HG02981 (cell line): ENCODE measurements around the gene RBM4B.

Source experiments
- ATAC-seq: cut with Tn5 transposase; IDR thresholded peaks from one replicate; pipeline ENCODE4 v1.9.1; 2021; ENCODE audit warnings: mild to moderate bottlenecking, moderate library complexity; ENCODE audit not compliant: unreplicated experiment

The RBM4B gene

DNA sequence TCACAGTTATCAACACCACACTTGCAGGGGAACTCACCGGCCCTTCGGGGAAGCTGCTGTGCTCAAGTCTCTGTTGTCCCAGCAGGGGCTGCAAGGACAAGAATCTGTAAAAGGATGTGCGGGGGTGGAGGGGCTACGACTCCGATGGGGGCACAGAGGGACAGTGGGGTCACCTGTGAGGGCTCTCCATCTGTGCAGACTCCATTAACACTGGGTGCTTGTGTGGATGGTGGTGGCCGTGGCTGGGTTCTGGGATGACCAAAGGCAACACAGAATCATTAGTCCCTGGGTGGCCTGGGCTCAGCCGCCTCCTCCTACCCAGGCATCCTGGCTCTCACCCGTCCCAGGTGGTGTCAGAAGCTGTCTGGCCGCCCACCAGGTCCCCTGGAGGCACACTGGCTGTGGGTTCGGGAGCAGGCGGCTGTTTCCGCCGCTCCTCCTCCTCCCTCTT, 10.2 kb upstream of the RBM4B start:
- no peak for ATAC-seq

DNA sequence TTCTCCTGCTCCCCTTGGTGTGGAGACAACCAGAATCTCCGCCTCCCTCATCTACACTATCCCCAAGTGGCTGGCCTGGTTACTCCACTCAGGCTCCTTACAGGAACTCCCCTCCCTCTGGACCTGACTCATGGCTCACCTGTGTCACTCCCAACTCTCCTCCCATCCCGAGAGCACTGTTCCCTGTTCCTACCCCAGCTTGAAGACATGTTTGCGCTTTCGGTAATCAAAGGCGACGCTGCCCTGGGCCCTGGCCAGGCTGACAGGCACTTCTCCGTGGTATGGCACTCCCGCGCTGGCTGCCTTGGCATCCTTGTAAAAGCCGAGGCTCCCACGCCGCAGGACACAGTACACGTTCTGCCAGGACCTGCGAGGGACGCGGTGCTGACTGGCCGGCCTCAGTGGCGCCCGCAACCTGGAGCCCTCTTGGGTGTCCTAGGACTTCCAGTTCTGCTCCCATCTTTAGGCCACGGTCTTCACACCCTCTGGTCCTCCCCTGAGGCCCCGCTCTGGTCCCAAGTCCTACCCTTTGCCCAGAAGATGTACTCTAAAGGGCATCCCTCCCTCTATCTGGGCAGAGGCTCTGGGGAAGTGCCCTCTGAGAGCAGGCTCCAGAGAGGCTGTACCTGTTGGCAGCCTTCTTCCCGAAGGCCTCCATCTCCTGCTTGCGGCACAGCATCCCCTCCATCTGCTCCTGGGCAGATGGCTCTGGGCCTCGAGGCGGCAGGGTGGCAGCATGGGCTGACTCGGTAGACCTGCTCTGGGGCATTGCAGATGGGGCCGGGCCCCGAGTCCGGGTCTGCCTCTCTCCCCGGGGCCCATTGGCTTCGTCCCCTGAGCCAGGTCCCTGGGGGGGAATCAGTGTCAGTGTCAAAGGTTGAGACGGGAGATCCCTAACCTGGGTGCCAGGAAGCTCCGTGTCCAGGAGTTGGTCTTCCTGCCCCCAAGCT, 9.4 kb upstream of the RBM4B start:
- no peak for ATAC-seq

DNA sequence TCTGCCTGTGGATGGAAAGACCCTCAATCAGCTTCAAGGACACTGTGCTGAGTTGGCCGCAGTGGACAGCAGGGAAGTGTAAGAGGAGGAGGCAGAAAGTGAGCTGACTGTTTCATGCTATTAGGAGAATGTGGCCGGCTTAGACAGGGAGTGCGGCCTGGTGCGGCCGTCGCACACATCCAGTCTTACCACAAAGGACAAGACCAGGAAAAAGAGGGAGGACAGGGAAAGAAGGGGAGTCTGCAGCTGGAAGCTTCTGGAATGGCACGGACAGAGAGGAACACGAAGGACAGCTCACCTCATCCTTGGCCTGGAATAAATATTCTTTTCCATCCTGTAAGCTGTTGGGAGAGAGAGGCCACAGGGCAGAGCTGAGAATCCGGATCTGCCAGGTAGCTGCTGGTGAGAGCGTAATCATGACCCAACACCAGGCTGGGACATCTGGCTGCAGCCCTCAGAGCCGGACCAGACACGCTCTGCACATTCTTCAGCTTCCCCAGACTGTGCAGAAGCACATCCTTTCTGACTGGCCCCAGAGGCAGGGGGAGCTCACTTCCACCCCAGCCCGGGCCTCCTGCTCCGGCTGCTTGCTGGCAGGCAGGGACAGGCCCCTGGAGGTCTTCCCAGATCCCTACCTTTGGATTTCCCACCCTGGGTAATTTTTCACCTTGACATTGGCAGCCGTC, 8.6 kb upstream of the RBM4B start:
- no peak for ATAC-seq

DNA sequence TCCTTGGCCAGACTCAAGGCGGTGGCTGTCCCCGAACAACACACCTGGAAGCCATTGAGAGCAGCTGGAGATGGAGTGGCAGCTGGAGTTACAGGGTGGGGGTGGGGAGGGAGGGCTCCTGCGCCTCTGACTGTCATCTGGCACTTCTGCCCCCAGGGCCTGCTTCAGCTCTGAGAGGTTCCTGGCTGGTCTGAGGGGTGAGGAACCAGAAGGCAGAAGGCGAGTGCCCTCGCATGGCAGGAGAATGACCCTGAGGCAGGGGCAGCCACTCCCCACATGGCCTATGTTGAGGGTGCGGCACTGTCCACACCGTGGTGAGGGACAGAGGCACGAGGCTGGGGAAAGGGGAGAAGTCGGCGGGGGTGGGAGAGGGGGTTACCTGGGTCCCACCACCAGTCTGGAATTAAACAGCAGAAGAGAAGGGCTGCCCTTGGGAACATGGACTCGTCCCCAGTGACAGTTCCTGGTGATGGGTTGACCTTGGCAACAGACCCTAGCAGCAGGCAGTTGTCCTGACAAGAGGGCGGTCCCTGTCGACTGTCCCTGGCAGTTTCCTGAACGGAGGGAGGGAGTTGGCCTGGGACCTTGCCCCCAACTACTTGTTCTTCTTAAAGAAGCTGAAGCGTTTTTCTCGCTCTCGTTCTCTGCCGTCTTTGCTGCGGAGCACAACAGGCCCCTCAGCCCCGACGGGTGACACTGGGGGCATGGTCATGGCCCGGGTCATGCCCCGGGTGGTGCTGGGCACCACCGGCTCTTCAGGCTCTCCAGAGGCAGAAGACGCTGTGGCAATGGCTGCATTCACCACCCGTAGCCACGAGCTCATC, 7.8 kb upstream of the RBM4B start:
- ATAC-seq = no peak

DNA sequence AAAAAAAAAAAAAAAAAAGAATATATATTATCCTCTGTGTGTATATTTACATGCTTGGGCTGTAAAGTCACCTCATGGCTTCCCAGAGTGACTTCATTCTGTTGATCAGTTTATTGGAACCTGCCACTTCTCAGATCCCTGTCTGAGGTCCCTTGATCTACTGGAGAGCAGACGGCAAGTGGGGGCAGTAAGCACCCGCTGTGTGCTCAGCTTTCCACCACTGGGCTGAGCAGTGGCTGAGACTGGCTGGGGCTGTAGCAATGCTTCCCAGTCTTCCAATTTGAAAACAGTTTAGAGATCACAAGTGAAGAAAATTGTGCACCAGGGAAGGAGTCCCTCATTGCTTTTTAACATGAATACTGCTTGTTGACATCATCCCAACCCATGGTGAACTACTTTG, 6.9 kb upstream of the RBM4B start:
- no peak for ATAC-seq

DNA sequence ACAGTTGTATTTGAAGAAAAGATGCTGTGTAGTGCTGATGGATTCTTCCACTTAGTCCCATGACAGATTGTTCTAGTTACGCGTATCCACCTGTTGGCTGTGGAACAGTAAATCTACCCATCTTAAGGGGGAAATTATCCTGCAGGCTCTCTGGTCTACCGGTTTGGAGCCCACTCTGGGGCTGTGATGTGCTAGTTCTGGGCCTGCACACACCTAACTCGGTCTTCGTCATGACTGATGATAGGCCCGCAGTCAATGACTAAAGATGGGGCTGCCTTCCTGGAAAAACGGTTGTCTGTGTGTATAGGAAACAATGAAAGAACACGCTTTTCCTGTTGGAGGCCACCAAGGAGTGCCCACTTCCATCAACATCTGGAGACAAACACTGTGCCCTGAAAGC, 6.2 kb upstream of the RBM4B start:
- no peak for ATAC-seq

DNA sequence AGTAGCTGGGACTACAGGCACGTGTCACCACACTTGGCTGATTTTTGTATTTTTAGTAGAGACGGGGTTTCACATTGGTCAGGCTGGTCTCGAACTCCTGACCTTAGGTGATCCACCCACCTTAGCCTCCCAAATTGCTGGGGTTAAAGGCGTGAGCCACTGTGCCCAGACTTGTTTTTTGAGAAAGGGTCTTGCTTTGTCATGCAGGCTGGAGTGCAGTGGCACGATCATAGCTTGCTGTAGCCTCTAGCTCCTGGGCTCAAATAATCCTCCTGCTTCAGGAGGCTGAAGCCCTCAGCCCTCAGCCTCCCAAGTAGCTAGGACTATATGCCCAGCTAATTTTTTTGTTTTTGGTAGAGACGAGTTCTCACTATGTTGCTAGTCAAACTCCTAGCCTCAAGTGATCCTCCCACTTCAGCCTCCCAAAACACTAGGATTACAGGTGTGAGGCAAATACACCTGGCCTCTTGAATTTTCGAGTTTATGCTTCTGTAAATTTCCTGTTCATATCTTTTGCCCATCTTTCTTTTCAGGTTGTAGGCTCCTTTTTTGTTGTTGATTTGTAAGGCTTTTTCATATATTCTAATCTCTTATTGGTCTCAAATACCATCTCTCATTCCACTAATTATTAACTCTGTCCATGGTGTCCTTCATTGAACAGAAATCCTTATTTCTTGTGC, 3.4 kb upstream of the RBM4B start:
- no peak for ATAC-seq

DNA sequence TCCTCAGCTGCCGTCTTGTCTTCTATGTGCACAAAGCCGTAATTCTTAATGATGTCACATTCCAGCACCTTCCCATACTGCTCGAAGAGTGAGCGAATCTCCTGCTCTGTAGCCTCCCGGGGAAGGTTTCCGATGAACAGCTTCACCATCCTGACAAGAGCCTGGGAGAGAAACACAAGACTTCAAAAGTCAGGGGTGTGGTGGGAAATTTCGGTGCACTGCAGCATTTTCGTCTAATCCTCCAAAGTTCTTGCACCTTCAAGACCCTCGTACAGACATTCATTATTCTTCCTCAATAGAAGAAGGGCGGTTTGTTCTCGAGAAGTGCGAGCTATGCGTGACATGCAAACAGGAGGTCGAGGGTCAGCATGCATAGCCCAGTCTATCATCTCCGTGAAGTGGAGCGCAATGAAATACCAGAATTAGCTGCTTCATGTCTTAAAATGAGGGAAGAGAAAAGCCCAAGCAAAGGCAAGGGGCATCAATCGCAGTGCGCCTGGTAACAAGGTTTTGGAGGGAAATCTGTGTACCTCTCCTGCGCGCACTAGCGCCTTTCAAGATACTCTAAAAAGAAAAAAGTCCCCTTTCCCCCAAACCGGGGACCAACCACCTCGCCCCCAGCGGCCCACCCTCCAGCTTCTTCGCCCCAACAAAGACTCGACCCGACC, 622 bp downstream of the RBM4B start:
- ATAC-seq = no peak

DNA sequence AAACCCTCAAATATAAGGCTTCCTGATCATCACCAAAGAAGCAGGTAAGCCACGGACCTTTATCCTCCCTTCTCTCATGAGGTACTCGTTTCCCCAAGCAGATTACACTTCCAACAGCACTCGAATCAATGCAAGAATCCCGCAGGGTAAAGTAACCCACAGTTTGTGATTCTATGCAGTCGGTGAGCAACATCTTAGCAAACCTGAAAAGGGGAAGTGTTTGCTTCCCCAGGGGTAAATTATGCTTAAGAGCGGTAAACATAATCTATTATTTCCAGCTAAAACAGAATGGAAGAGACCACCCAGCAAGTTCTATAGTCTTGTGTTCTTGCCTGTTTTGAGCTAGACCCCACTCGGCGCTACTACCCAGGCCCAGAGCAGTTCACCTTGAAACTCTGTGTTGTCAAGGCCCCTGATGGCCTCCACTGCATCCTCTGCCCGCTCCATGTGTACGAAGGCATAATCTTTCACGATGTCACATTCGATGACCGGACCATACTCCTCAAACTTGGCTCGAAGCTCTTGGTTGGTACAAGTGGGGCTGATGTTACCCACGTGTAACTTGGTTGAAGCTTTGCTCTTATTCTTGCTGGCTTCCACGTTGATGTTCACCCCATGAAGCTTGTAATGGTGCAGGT, 1.3 kb downstream of the RBM4B start:
- ATAC-seq = no peak

DNA sequence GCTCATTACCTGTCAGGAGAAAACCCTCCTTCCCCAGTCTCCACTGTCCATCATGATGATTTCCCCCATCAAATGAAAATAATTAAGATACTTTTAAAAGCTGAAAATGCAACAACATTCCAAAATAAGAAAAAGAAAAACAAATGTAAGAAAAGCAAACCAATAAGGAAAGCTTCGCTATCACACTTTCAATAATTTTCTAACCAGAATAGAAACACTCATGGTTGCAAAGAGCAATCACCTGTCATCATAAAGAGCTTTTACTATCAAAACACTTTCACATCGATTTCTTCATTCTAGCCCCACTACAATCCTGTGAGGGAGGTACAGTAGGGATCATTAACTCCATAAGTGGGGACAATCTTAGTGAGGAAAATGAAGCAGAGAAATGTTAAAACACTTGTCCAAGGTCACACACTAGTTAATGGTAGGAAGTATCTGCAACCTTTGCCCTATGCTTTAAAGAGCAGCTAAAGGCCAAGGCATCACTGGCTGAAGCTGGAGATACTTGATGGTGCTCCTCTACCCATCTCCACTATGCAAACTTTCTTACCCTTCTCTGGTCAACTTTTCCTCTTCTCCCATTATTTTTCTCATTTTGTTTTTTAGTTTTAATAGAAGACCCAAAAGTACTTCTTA, 2.6 kb downstream of the RBM4B start:
- ATAC-seq = no peak

DNA sequence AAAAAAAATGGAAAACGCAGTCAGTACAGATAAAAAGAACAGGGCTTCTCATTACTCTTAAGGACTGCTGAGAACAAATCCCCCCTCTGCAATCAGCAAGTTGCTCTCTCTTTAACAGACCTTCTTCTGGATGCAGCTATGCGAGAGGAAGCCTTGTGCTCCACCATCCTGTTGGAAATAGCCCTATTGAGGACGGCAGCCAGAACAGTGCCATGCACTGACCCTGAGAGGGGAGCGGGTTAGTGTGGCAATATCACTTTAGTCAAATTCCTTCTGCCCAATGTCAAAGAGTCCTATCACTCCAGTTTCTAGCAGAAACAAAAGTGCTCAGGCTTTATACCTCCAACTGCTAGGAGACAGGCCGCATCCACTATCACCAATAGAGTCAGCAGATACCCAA, 6.9 kb downstream of the RBM4B start:
- ATAC-seq = no peak

DNA sequence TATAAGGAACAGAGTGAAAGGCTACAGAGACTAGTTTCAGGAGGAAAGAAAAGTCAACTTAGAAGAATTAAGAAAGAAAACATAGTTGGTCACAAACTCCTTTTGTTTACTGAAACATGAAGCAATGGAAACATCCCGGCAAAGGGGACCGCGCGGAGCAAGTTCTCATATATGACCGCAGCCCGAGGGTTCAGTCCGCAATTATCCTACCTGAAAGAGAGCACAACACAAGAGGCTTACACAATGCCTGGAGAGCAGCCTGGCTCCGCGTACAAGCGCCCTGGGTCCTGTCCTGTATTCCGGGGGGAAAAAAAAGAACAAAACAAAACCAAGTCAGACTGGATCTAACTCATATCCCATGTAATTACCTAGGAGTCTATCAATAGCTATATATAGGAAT, 12.3 kb downstream of the RBM4B start:
- no peak for ATAC-seq

DNA sequence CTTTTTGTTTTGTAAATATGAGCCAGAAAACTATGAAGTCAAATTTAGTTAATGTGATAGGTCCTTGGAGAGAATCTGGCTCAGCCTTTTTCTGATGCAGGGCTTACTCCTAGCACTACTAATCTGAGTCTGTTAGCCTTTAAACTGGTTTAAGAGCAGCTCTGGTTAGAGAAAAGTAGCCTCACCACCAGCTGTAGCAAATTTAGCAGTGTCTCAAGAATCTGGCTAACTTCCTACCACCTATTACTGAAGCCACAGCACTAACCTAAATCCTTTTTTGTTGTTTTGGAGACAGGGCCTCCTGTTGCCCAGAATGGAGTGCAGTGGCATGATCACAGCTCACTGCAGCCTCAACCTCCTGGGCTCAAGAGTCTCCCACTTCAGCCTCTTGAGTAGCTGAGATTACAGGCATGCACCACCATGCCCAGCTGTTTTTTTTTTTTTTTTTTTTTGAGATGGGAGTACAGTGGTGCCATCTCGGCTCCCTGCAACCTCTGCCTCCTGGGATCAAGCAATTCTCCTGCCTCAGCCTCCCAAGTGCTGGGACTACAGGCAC, 13.9 kb downstream of the RBM4B start:
- no peak for ATAC-seq

DNA sequence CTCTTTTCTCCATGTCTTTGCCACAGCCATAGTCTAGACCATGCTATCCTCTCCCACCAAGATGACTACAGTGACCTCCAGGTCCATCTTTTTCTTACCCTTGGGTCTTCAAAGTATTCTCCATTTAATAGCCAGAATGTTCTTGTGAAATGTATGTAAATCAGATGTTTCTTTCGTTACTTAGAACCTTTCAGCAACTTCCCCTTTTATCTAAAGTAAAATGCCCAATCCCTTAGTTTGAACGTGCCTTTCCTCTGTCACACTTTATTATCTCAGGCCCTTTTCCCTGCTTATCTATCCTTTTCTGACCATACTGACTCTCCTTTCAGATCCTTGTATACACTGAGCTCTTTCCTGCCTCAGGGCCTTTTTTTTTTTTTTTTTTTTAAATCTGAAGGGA, 17.9 kb downstream of the RBM4B start:
- ATAC-seq = no peak

DNA sequence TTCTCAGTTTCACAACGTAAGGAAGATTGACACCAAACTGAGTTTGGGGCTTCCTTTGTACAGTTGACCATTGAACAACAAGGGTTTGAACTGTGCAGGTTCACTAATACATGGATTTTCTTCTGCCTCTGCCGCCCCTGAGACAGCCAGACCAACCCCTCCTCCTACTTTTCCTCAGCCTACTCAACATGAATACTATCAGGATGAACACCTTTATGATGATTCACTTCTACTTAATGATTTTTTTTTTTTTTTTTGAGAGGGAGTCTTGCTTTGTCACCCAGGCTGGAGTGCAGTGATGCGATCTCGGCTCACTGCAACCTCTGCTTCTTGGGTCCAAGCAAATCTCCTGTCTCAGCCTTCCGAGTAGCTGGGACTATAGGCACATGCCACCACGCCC, 24.6 kb downstream of the RBM4B start:
- no peak for ATAC-seq

DNA sequence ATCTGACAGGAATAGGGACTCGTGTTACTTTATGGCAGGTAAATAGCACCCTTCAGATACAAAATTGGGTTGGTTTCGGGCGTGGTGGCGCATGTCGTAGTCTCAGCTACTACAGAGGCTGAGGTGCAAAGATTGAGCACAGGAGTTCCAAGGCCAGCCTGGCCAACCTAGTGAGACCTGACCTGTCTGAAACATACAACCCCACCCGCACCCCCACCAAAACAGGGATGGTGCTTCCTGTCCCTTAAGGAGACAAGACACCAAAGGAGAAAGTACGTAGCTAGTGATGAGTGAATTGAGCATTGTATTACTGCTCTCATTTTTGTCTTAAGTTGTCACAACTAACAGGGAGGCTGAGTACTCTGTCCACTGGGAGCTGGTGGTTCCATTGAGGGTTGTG, 25.0 kb downstream of the RBM4B start:
- no peak for ATAC-seq

DNA sequence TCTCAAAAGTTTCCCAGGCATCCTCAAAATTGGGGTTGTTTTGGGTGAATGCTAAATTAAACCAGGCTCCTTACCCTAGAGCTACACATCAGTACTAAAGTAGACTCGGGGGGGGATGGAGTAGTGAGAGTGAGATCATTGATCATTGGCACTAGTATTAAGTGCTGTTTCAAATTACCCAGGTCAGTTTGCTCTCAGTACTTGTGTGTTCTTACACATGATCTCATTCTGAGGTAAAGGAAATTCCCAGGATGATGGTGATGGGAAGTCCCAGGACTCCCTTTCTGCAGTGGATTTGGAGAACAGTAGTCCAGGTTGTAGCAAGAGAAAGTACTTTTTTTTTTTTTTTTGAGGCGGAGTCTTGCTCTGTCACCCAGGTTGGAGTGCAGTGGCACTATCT, 26.7 kb downstream of the RBM4B start:
- ATAC-seq = no peak

DNA sequence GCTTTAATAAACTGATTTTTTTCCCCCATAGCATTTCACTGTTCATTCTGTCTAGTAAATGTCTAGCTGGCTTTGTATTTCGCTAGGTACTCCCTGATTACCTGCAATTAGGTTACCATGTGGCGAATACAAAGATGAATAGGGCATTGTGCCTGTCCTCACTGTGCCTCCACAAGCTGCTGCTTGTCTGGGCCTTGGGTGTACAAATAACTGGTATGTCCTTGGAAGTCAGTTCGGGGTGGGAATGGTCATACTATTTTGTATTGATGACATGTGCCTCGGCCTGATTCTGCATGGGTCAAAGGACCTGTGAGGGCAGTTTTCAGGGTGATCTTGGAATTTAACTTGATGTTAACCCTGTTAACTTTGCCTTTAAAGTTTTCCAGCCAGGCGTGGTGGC, 27.8 kb downstream of the RBM4B start:
- no peak for ATAC-seq

DNA sequence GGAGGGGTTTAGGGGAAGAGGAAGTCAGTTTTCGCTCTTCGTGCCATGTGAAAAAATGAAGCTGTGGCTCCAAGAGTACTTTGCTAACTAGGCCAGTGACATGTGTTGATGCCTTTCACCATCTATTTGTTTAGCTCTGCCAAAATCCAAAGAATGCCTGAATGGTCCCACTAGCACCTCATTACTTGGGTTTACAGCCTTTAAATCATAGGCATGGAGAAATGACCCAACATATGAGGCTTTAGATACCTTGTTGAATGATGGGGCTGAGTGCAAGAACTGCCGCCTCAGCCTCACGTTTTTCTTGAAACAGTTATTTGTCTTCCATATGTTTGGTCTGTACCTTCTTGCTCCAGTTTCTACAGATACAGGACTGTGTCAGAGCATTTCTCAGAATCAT, 30.9 kb downstream of the RBM4B start:
- no peak for ATAC-seq
